Endothelial cell of coronary artery (primary cell): ENCODE measurements around the gene LYPLA2. TPM values are rescaled to one million over a fixed set of nuclear protein-coding genes. Genes with fewer than 3 reads are reported as not detected.

ENCODE experiments used
- total RNA-seq: library from RNA; depleted of rRNA; stranded (reverse); fragments of >200 nt; gene quantifications from 2 replicates; pipeline ENCODE4 v1.2.3, GENCODE V29; 2014

LYPLA2 gene
- total RNA-seq: 77.0 and 107 TPM in 2 replicates

DNA sequence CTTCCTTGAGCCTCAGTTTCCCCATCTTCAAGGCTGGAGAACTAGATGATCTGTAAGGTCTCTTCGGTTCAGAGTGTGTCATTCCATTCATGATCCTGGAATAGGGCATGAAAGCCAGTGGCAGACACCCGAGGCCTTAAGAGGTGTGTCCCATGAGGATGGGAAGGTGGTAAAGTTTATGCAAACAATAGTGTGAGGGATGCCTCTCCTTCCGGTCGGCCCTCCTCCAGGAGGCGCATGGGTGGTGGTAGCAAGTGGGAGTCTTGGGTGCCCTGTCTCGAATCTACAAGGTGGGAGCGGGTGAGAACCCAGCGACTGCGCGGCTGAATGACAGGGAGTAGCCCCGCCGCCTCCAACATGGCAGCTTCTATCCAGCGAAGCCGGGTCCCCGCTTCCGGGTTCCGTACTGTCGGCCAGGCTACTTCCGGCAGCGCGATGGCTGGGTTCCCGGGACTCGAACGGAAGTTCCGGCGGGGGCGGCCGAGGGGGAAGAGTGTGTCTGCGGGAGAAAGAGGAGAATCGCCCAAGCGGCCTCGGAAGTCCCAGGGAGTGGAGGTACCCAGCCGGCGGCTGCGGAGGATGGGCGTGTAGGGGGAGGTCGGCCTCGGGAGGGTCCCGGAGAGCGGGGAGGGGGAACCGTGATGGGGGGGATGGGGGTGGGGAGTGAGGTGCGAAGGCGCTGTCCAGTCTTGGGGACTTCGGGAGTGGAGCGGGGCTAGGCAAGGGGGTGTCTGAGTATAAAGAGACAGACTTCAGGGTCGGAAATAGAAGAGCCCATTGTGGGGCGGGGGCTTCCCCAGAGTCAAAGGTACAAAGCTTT is at the start of gene LYPLA2:
Gene LYPLA2 (plus strand): TSS at position 450 of the 820 bp plus-strand sequence. CDS start 1,538 bp downstream, outside the sequence.

DNA sequence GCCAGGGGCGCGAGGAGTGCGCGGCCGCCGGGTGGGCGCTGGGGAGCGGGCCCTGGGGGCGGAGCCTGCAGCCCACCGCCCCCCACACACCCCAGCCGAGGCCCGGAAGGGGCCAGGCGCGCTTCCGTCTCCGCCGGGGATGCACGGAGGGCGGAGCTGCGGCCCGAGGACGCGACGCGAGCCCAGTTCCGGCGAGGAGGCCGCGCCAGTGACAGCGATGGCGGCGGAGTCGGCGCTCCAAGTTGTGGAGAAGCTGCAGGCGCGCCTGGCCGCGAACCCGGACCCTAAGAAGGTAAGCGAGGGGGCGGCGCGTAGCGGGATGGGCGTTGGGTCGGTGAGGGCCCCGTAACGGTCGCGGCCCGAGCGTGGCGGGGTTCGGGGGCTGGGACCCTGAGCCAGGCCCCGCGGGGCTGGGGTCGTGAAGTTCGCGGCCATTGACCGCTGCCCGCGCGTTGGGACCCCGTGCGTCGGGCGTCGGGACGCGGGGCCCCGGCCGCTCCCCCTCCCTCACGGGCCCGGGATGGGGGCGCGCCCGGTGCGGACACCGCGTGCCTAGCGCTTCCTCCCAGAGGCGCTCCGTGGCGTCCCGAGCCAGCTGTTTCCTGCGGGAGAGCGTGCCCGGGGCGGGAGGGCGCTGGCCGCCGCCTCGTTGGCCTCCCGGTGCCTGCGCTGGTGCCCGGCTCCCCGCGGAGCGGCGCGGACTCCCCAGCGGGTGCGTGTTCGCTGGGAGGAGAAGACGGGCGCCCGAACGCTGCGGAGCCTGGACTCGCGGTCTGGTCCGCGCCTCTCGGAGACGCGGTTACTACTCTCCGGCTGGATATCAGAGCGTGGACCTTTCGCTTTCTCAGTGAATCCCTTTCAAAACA is 47.4 kb upstream of the LYPLA2 start, which contains the start of gene ELOA:
Gene ELOA (plus strand): TSS at position 185 of the 866 bp plus-strand sequence. CDS start 33 bp downstream, at position 218.

DNA sequence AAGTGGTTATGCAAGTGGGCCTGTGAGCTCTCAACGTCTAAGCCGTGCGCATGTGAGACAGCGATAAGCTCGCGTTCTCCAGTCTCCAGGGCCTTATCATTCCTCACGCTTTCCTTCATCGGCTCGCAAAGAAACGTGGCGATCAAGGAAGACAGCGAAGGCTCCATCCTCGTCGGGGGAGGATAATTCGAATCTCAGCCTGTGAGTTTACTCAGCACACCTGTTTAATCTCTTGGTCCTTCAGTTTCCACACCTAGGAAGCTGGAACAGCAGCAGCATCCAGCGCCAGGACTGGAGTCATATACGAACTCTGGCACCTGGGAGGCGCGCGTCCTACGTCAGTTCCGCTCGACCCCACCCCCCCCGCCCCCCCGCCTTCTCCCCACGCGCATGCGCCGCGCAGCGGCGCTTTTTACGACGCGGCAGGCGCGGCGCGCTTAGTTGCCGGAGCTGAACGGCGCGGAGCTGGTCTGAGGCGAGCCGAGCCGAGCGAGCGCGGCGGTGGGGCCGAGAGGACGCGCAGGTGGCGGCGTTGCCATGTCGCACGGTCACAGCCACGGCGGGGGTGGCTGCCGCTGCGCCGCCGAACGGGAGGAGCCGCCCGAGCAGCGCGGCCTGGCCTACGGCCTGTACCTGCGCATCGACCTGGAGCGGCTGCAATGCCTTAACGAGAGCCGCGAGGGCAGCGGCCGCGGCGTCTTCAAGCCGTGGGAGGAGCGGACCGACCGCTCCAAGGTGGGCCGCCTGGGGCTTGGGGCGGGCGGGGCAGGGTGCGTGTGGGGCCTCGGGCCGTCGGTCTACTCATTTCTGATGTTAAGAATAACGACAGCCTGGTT is 12.7 kb upstream of the LYPLA2 start, which contains the start of gene PITHD1:
Gene PITHD1 (plus strand): TSS at position 440 of the 836 bp plus-strand sequence. CDS start 98 bp downstream, at position 538.

DNA sequence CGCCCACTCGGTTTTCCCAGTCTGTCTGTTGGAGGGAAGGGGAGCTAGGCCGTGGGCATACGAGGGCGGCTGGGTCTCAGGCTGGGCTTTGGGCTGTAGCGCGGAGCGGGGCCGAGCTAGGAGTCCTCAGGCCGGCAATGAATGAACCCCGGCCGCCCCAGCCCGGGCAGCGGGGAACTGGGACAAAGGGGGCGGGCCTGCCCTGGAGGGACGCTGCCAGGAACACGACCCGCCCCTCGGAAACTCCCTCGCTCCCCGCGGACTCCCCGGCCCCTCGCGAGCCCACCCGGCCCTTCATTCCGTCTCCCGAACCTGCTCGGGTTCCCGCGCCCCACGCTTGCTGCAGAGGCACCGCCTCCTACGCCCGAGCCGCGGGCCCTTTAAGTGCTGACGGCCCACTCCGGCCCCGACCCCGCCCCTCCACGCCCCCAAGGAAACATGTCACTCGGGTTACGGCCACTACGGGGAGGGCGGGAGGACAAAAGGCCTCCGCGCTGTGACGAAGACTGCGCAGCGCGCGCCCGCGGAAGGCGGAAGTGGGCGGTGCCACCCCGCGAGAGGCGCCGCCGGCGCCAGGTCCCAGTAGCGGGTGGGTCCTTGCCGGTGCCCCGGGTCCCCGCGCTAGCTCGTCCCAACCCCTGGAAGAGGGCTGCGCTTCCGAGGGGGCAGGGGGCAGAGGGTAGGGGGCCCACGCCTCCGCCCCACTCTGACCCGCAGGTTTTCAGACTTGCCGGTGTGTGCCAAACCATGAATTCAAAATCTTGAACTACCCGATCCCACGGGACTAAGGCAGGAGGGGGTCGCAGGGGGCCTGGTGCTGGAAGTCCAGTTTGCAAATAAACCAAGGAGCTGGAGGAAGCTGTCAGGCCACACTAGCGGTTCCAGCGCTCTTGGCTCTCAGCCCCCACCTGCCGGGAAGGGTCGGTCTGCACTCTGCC is 9.7 kb downstream of the LYPLA2 start, which contains the start of gene GALE:
Gene GALE (minus strand): TSS at position 355 of the 938 bp plus-strand sequence. CDS start 1,747 bp downstream, outside the sequence.

DNA sequence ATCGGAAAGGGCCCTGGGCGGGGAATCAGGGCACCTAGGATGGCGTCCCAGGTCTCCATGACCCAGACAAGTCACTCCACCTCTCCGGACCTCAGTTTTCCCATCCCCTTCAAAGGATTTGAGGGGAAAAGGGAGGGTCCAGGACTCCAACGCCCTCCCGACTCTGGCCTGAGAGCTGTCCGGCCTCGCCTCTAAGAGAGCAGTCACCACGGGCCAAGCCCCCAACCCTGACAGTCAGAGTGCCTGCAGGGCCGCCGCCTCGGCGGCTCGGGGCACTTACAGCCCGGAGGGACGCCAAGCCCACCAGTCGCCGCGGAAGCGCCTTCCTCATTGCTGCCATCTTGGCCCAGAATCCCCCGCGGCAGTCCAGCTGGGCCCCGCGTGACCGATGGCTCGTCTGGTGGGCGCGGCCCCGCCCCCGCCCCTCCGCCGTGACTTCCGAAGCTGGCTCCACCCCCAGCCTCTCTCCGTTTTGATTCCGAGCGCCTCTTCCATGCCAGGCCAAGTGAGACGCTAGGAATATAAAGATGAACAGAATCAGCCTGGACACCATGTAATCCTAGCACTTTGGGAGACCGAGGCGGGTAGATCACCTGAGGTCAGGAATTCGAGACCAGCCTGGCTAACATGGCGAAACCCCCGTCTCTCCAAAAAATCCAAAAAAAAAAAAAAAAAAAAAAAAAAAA is 34.3 kb downstream of the LYPLA2 start, which contains the start of gene HMGCL:
Gene HMGCL (minus strand): TSS at position 354 of the 686 bp plus-strand sequence. CDS start 14 bp downstream, at position 340.

Other genes starting within 250 kb of the LYPLA2 start
- gene ID3, start 231.6 kb upstream of the LYPLA2 start, total RNA-seq: 221 and 267 TPM in 2 replicates
- gene RPL11, start 99.3 kb upstream of the LYPLA2 start, total RNA-seq: 1,783 and 1,841 TPM in 2 replicates
- gene ELOA, start 47.7 kb upstream of the LYPLA2 start, total RNA-seq: 20.8 and 21.6 TPM in 2 replicates
- 36.0 and 37.2 TPM in 2 replicates for gene PITHD1, start 12.7 kb upstream of the LYPLA2 start, total RNA-seq
- gene GALE, start 9.6 kb downstream of the LYPLA2 start, total RNA-seq: 42.7 and 52.2 TPM in 2 replicates
- 30.6 and 42.8 TPM in 2 replicates for gene HMGCL, start 34.3 kb downstream of the LYPLA2 start, total RNA-seq
- gene FUCA1, start 77.1 kb downstream of the LYPLA2 start, total RNA-seq: 6.6 and 8.2 TPM in 2 replicates
- not detected in 2 replicates for gene CNR2, start 122.2 kb downstream of the LYPLA2 start, total RNA-seq
- gene PNRC2, start 168.7 kb downstream of the LYPLA2 start, total RNA-seq: 109 and 176 TPM in 2 replicates
- 92.8 and 112 TPM in 2 replicates for gene SRSF10, start 189.2 kb downstream of the LYPLA2 start, total RNA-seq